HepG2 (cell line): Measurements from ENCODE around the gene ACTR3. TPM values are rescaled to one million over a fixed set of nuclear protein-coding genes. Genes with fewer than 3 reads are reported as not detected.

Source experiments
- AHDC1 ChIP-seq: sonication (generic); formaldehyde crosslinking; IDR thresholded peaks from 2 replicates; pipeline ENCODE4 v1.5.1; 2020; ENCODE audit warnings: mild to moderate bottlenecking, missing genetic modification reagents, borderline replicate concordance
- ATF4 ChIP-seq, 2 experiments: fragments of 450-650 bp in 1 of 2; sonication (generic) in 1 of 2; formaldehyde crosslinking; IDR thresholded peaks; 2 replicates each; pipeline versions ENCODE4 v1.5.0 to v1.8.0; 2020 to 2022; ENCODE audit warnings: mild to moderate bottlenecking in 1 of 2, missing genetic modification reagents in 1 of 2
- ATF7 ChIP-seq, 2 experiments: fragments of 450-650 bp in 1 of 2; sonication (generic) in 1 of 2; formaldehyde crosslinking in 1 of 2; IDR thresholded peaks; 2 replicates each; pipeline versions ENCODE4 v1.4.0 to v1.6.1; 2016 to 2020; ENCODE audit warnings: antibody characterized with exemption in 1 of 2, mild to moderate bottlenecking in 1 of 2, missing genetic modification reagents in 1 of 2
- CREBL2 ChIP-seq: sonication (generic); formaldehyde crosslinking; IDR thresholded peaks from 2 replicates; pipeline ENCODE4 v1.8.1; 2023; ENCODE audit warnings: missing genetic modification reagents, mild to moderate bottlenecking, borderline replicate concordance
- FOXA3 ChIP-seq: IDR thresholded peaks from 2 replicates; pipeline ENCODE4 v1.6.1; 2016; ENCODE audit warnings: missing genetic modification reagents, missing compliant biosample characterization
- GMEB2 ChIP-seq: IDR thresholded peaks from 2 replicates; pipeline ENCODE4 v1.6.1; 2016; ENCODE audit warnings: missing biosample characterization, missing genetic modification reagents, low read depth
- NR2F2 ChIP-seq: IDR thresholded peaks from 2 replicates; pipeline ENCODE4 v1.6.1; 2012; ENCODE audit warnings: low read depth, inconsistent platforms, borderline replicate concordance
- NRL ChIP-seq: sonication (generic); formaldehyde crosslinking; IDR thresholded peaks from 2 replicates; pipeline ENCODE4 v1.5.0; 2020; ENCODE audit warnings: missing genetic modification reagents, mild to moderate bottlenecking, moderate library complexity, borderline replicate concordance
- PCBP1 ChIP-seq: fragments of 200-400 bp; formaldehyde crosslinking; IDR thresholded peaks from 2 replicates; pipeline ENCODE4 v1.6.1; 2017; ENCODE audit warnings: mild to moderate bottlenecking, low read depth, low read length, borderline replicate concordance
- PRMT3 ChIP-seq: sonication (generic); formaldehyde crosslinking; IDR thresholded peaks from 2 replicates; pipeline ENCODE4 v1.8.1; 2022; ENCODE audit warnings: low read depth, mild to moderate bottlenecking, moderate library complexity, missing genetic modification reagents, borderline replicate concordance
- RFXAP ChIP-seq: sonication (generic); formaldehyde crosslinking; IDR thresholded peaks from 2 replicates; pipeline ENCODE4 v1.4.0; 2020; ENCODE audit warnings: missing genetic modification reagents, borderline replicate concordance
- SNAPC2 ChIP-seq: sonication (generic); formaldehyde crosslinking; IDR thresholded peaks from 2 replicates; pipeline ENCODE4 v1.8.1; 2022; ENCODE audit warnings: mild to moderate bottlenecking, missing genetic modification reagents
- TARDBP ChIP-seq: sonication (generic); formaldehyde crosslinking; IDR thresholded peaks from 2 replicates; pipeline ENCODE4 v1.8.0; 2022; ENCODE audit warnings: mild to moderate bottlenecking, missing genetic modification reagents
- ZNF251 ChIP-seq: sonication (generic); formaldehyde crosslinking; IDR thresholded peaks from 2 replicates; pipeline ENCODE4 v1.9.0; 2021; ENCODE audit warnings: mild to moderate bottlenecking, missing genetic modification reagents
- ZNF263 ChIP-seq: sonication (generic); formaldehyde crosslinking; IDR thresholded peaks from 2 replicates; pipeline ENCODE4 v1.4.0; 2020; ENCODE audit warnings: missing genetic modification reagents
- ZNF432 ChIP-seq: sonication (generic); formaldehyde crosslinking; IDR thresholded peaks from 2 replicates; pipeline ENCODE4 v1.5.0; 2020; ENCODE audit warnings: missing genetic modification reagents, mild to moderate bottlenecking, borderline replicate concordance
- ZNF468 ChIP-seq: sonication (generic); formaldehyde crosslinking; IDR thresholded peaks from 2 replicates; pipeline ENCODE4 v1.8.0; 2022; ENCODE audit warnings: mild to moderate bottlenecking, moderate library complexity, missing genetic modification reagents
- ZNF784 ChIP-seq: sonication (generic); formaldehyde crosslinking; IDR thresholded peaks from 2 replicates; pipeline ENCODE4 v1.5.1; 2020; ENCODE audit warnings: missing genetic modification reagents, mild to moderate bottlenecking, borderline replicate concordance
- polyA plus RNA-seq, 8 experiments: library from polyadenylated mRNA; depleted of rRNA in 3 of 8; stranded (reverse) in 7 of 8; unstranded in 1 of 8; fragments of >200 nt; fragmentation: Illumina TruSeq in 4 of 8; extraction: Trizol in 4 of 8; gene quantifications; 2 replicates each; pipeline versions ENCODE4 v1.2.1 to v1.2.3, GENCODE V29; 2011 to 2016; ENCODE audit warnings: low read depth in 4 of 8, missing spikeins in 1 of 8, mixed read lengths in 1 of 8; ENCODE audit not compliant: insufficient read depth in 1 of 8
- total RNA-seq, 5 experiments: library from RNA; depleted of rRNA; stranded (reverse); fragments of >200 nt; fragmentation: Illumina TruSeq; extraction: Trizol; gene quantifications; 2 replicates each; pipeline ENCODE4 v1.2.3, GENCODE V29; 2016; ENCODE audit warnings: low read depth in 1 of 5

ACTR3 gene
- total and polyA plus RNA-seq, 2 of the 13 experiments (the other 11 are each of a cell fraction or from before 2014, with no cell fraction given): 123 to 225 TPM

GRCh38 chr2:113889471-113890252 is at the start of gene ACTR3 (continued):
- peak; percentile 50; the same call in 1 of the 2 replicates for TF ChIP-seq AHDC1
- peak; percentile 63; the same call in 1 of the 2 replicates for TF ChIP-seq CREBL2 (CRISPR knock-in tag)
- peak; percentile 79 for TF ChIP-seq FOXA3 (CRISPR knock-in tag)
- peak; percentile 91; the same call in 1 of the 2 replicates for TF ChIP-seq PRMT3
- TF ChIP-seq NR2F2: no peak
- no peak for TF ChIP-seq ZNF251 (CRISPR knock-in tag)
- 0 out of 2 replicates have a peak, but pooled peaks have one; percentile 74 for TF ChIP-seq SNAPC2
- TF ChIP-seq RFXAP (CRISPR knock-in tag): no peak
- TF ChIP-seq NRL (CRISPR knock-in tag): no peak; the same call in 1 of the 2 replicates
- peak; percentile 89 for TF ChIP-seq ZNF263
- peak; percentile 68; the same call in 1 of the 2 replicates for TF ChIP-seq GMEB2 (CRISPR knock-in tag)
- peak; percentile 80; the same call in 1 of the 2 replicates for TF ChIP-seq PCBP1
- no peak for TF ChIP-seq ZNF432 (CRISPR knock-in tag)
- peak; percentile 96 for TF ChIP-seq TARDBP (CRISPR knock-in tag)
- peak in 1 of 2 experiments; percentile 86; a peak in 2 of 4 replicates for TF ChIP-seq ATF4 (CRISPR knock-in tag; IDR thresholded peaks at IDR 0.05)
- TF ChIP-seq ATF7 (IDR thresholded peaks at IDR 0.05): no peak
- TF ChIP-seq ATF7 (CRISPR knock-in tag; IDR thresholded peaks at IDR 0.05): no peak
- peak; percentile 23; the same call in 1 of the 2 replicates for TF ChIP-seq ZNF784 (CRISPR knock-in tag)
- no peak for TF ChIP-seq ZNF468
